ENCODE results near the gene CRK.

Gene CRK

DNA sequence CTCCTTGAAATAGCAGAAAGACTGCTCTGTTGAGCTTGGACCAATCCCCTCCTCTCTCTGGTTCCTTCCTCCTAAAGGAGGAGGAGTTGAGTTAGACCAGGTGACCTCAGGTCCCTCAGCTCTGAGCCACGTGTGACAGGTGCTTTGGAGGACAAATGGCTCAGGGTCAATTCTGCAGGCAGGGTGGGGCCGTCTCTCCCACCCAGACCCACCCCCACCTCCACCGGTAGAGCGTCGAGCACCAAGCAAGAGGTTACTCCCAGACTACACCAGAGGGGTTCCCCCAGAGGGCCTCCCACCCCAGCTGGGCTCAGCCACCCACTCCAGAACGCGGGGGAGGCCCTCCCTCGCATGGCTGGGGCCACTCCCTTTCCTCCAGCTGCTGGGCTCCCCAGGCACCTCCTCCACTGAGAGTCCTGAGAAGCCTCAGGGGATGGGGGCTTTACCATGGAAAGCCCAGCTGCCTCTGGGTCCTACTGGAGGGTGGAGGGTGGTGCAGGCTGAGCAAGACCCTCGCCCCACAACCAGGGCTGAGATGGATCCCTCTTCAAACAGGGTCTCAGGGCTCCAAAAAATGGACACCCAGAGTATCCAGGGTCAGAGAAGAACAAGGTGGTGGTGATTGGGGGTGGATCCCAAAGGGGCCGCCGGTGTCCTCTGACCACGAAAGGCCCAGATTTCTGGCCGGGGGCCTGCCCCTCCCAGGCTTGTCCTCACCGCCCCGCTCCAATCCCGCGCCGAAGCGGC lies 28.8 kb upstream of the CRK start:
- H3K4me3 ChIP-seq (ENCODE audit: low read depth in 1 of 2, low read length in 2 of 2), result peak overlapping the region; percentile 66 to 73
- H3K36me3 ChIP-seq (ENCODE audit: control insufficient read depth in 1 of 2, insufficient read depth in 2 of 2, low read length in 2 of 2), result peaks cover 8 to 22% of the 10 kb centered on the region in 2 donors
- no peaks in the 10 kb centered on the region for H3K9me3 ChIP-seq (ENCODE audit: control insufficient read depth in 1 of 2, low read length in 2 of 2)
- H3K27ac ChIP-seq (ENCODE audit: low read length), result peak overlapping the region; percentile 80
- H3K4me1 ChIP-seq (ENCODE audit: control insufficient read depth in 1 of 2, insufficient read depth in 2 of 2, low read length in 2 of 2), result peaks cover 4 to 50% of the 10 kb centered on the region in 2 donors
- H3K27me3 ChIP-seq (ENCODE audit: low read depth, low read length), result no peaks in the 10 kb centered on the region

GRCh38 chr17:1484060-1484535 lies 28.1 kb upstream of the CRK start:
- Histone ChIP-seq H3K4me1 (ENCODE audit: control insufficient read depth in 1 of 2, insufficient read depth in 2 of 2, low read length in 2 of 2) (peaks cover 4 to 42% of the 10 kb centered on the region in 2 donors), H3K27ac (ENCODE audit: low read length) (no peak overlapping the region), H3K27me3 (ENCODE audit: low read depth, low read length) (no peaks in the 10 kb centered on the region), H3K9me3 (ENCODE audit: control insufficient read depth in 1 of 2, low read length in 2 of 2) (no peaks in the 10 kb centered on the region), H3K4me3 (ENCODE audit: low read depth in 1 of 2, low read length in 2 of 2) (no peak overlapping the region), H3K36me3 (ENCODE audit: control insufficient read depth in 1 of 2, insufficient read depth in 2 of 2, low read length in 2 of 2) (peaks cover 8 to 29% of the 10 kb centered on the region in 2 donors)

GRCh38 chr17:1482680-1483079 lies 26.6 kb upstream of the CRK start:
- no peak overlapping the region for H3K4me3 ChIP-seq (ENCODE audit: low read depth in 1 of 2, low read length in 2 of 2)
- peaks cover 18 to 44% of the 10 kb centered on the region in 2 donors for H3K36me3 ChIP-seq (ENCODE audit: control insufficient read depth in 1 of 2, insufficient read depth in 2 of 2, low read length in 2 of 2)
- no peaks in the 10 kb centered on the region for H3K9me3 ChIP-seq (ENCODE audit: control insufficient read depth in 1 of 2, low read length in 2 of 2)
- H3K4me1 ChIP-seq (ENCODE audit: control insufficient read depth in 1 of 2, insufficient read depth in 2 of 2, low read length in 2 of 2), result peaks cover 0 to 34% of the 10 kb centered on the region in 2 donors
- no peaks in the 10 kb centered on the region for H3K27me3 ChIP-seq (ENCODE audit: low read depth, low read length)
- H3K27ac ChIP-seq (ENCODE audit: low read length), result no peak overlapping the region

DNA sequence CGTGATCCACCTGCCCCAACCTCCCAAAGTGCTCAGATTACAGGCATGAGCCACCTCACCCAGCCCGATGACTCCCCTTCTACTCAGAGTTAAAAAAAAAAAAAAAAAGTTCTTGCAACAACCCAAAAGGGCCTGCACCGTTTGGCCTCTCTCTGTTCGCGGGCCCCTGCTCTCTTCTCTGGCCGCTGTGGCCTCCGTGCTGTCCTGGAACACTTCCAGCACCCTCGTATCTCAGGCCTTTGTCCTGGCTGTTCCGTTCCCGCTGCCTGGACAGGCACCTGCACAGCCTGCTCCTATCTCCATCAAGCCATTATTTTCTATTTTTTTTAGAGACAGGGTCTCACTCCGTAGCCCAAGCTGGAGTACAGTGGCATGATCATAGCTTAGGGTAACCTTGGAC lies 25.7 kb upstream of the CRK start:
- peaks cover 0 to 27% of the 10 kb centered on the region in 2 donors for H3K4me1 ChIP-seq (ENCODE audit: control insufficient read depth in 1 of 2, insufficient read depth in 2 of 2, low read length in 2 of 2)
- H3K27ac ChIP-seq (ENCODE audit: low read length), result no peak overlapping the region
- H3K9me3 ChIP-seq (ENCODE audit: control insufficient read depth in 1 of 2, low read length in 2 of 2), result no peaks in the 10 kb centered on the region
- H3K27me3 ChIP-seq (ENCODE audit: low read depth, low read length), result no peaks in the 10 kb centered on the region
- H3K36me3 ChIP-seq (ENCODE audit: control insufficient read depth in 1 of 2, insufficient read depth in 2 of 2, low read length in 2 of 2), result peaks cover 23 to 53% of the 10 kb centered on the region in 2 donors
- H3K4me3 ChIP-seq (ENCODE audit: low read depth in 1 of 2, low read length in 2 of 2), result no peak overlapping the region

DNA sequence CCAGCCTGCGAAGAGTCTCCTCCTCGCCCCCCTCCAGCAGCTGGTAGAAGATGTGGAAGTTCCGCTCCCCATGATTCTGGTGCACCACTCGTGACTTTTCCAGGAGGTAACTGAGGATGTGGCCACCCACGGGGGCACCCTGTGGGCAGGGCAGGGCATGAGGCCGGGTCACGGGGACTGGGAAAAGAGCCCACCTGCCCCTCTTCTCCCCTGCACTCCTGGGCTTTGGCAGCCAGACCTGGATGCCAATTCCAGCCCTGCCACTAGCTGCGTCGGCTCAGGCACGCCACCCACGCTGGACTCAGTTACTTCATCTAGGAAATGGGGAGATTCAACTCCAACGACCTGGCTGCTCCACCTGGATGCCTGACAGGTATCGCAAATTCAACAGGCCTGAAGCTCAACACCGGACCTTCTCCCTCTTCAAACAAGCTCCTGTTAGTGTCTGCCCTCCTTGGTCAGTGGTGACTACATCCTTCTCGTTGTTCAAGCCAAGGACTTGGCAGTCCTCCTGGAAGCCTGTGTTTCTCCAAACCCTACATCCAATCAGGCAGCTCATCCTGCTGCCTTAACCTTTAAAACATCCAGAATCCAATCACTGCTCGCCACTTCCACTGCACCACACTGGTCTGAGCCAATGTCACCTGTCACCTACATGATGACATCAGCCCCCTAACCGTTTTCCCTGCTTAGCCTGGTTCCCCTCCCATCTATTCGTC lies 24.9 kb upstream of the CRK start:
- Histone ChIP-seq H3K36me3 (ENCODE audit: control insufficient read depth in 1 of 2, insufficient read depth in 2 of 2, low read length in 2 of 2) (peaks cover 23 to 60% of the 10 kb centered on the region in 2 donors), H3K27me3 (ENCODE audit: low read depth, low read length) (no peaks in the 10 kb centered on the region), H3K4me1 (ENCODE audit: control insufficient read depth in 1 of 2, insufficient read depth in 2 of 2, low read length in 2 of 2) (peaks cover 0 to 33% of the 10 kb centered on the region in 2 donors), H3K27ac (ENCODE audit: low read length) (no peak overlapping the region), H3K4me3 (ENCODE audit: low read depth in 1 of 2, low read length in 2 of 2) (no peak overlapping the region), H3K9me3 (ENCODE audit: control insufficient read depth in 1 of 2, low read length in 2 of 2) (no peaks in the 10 kb centered on the region)

DNA sequence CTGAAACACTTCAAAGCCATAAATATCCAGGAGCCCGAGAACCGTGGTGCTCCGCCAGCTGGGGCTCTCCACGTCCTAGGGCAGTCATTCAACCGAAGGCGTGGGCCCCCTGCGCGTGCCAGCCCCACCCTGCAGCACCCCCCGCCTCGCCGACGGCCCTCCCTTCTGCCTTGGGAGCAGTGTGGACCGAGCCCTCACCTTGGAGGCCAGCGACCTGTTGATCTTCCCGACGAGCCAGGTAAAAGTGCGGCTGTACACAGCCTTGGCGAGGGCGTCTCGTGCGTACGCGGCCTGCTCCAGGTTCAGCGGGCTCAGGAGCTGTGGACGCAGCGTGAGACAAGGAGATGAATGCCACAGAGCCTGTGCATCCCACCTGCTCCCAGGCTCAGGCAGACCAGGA lies 22.4 kb upstream of the CRK start:
- Histone ChIP-seq H3K4me1 (ENCODE audit: control insufficient read depth in 1 of 2, insufficient read depth in 2 of 2, low read length in 2 of 2) (peaks cover 0 to 24% of the 10 kb centered on the region in 2 donors), H3K27ac (ENCODE audit: low read length) (no peak overlapping the region), H3K36me3 (ENCODE audit: control insufficient read depth in 1 of 2, insufficient read depth in 2 of 2, low read length in 2 of 2) (peaks cover 23 to 74% of the 10 kb centered on the region in 2 donors), H3K4me3 (ENCODE audit: low read depth in 1 of 2, low read length in 2 of 2) (no peak overlapping the region), H3K9me3 (ENCODE audit: control insufficient read depth in 1 of 2, low read length in 2 of 2) (no peaks in the 10 kb centered on the region), H3K27me3 (ENCODE audit: low read depth, low read length) (no peaks in the 10 kb centered on the region)

GRCh38 chr17:1475321-1475854 lies 19.4 kb upstream of the CRK start:
- H3K27me3 ChIP-seq (ENCODE audit: low read depth, low read length), result no peaks in the 10 kb centered on the region
- H3K9me3 ChIP-seq (ENCODE audit: control insufficient read depth in 1 of 2, low read length in 2 of 2), result no peaks in the 10 kb centered on the region
- H3K4me3 ChIP-seq (ENCODE audit: low read depth in 1 of 2, low read length in 2 of 2), result no peak overlapping the region
- H3K36me3 ChIP-seq (ENCODE audit: control insufficient read depth in 1 of 2, insufficient read depth in 2 of 2, low read length in 2 of 2), result peaks cover 18 to 82% of the 10 kb centered on the region in 2 donors
- peaks cover 0 to 18% of the 10 kb centered on the region in 2 donors for H3K4me1 ChIP-seq (ENCODE audit: control insufficient read depth in 1 of 2, insufficient read depth in 2 of 2, low read length in 2 of 2)
- no peak overlapping the region for H3K27ac ChIP-seq (ENCODE audit: low read length)

DNA sequence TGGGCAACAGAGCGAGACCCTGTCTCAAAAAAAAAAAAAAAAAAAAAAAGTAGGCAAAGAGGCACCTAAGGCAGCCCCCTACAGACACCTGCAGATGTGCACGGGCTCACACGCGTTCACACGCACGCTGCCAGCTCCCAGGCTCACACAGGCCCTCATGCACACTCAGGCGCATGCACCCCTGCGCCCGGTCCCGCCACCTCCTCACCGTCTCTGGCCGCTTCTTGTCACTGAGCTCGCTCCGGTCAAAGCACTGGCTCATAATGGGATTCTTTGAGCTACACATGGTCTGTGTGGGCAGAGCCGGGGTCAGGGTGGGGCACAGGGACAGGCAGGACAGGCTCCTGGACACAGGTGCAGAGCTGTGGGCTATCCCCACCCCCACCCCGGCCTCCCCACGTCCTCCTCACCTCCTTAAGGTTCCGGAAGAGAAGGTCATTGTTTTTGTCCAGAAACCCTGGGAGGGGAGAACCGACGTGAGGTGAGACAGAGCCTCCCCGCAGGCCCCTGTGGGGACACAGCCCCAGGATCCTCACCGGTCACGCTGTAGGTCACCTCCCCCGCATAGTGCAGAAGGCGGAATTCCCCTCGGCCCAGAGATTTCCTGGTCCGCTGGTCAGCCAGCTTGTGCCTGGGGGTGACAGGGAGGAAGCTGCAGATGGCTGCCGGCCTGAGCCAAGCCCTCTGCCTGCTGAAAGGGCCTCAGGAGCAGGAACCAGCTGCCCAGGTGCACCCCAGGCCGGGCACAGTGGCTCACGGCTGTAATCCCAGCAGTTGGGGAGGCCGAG lies 18.6 kb upstream of the CRK start:
- Histone ChIP-seq H3K4me3 (ENCODE audit: low read depth in 1 of 2, low read length in 2 of 2) (no peak overlapping the region), H3K27ac (ENCODE audit: low read length) (no peak overlapping the region), H3K36me3 (ENCODE audit: control insufficient read depth in 1 of 2, insufficient read depth in 2 of 2, low read length in 2 of 2) (peaks cover 18 to 84% of the 10 kb centered on the region in 2 donors)

GRCh38 chr17:1473841-1474240 lies 17.8 kb upstream of the CRK start:
- H3K36me3 ChIP-seq (ENCODE audit: control insufficient read depth in 1 of 2, insufficient read depth in 2 of 2, low read length in 2 of 2), result peaks cover 24 to 83% of the 10 kb centered on the region in 2 donors
- no peaks in the 10 kb centered on the region for H3K9me3 ChIP-seq (ENCODE audit: control insufficient read depth in 1 of 2, low read length in 2 of 2)
- no peak overlapping the region for H3K4me3 ChIP-seq (ENCODE audit: low read depth in 1 of 2, low read length in 2 of 2)
- H3K27me3 ChIP-seq (ENCODE audit: low read depth, low read length), result no peaks in the 10 kb centered on the region
- H3K27ac ChIP-seq (ENCODE audit: low read length), result no peak overlapping the region
- peaks cover 0 to 18% of the 10 kb centered on the region in 2 donors for H3K4me1 ChIP-seq (ENCODE audit: control insufficient read depth in 1 of 2, insufficient read depth in 2 of 2, low read length in 2 of 2)

More for the DNA sequence above, 18.6 kb upstream of the CRK start:
- Histone ChIP-seq H3K9me3 (ENCODE audit: control insufficient read depth in 1 of 2, low read length in 2 of 2) (no peaks in the 10 kb centered on the region), H3K27me3 (ENCODE audit: low read depth, low read length) (no peaks in the 10 kb centered on the region), H3K4me1 (ENCODE audit: control insufficient read depth in 1 of 2, insufficient read depth in 2 of 2, low read length in 2 of 2) (peaks cover 0 to 18% of the 10 kb centered on the region in 2 donors)

DNA sequence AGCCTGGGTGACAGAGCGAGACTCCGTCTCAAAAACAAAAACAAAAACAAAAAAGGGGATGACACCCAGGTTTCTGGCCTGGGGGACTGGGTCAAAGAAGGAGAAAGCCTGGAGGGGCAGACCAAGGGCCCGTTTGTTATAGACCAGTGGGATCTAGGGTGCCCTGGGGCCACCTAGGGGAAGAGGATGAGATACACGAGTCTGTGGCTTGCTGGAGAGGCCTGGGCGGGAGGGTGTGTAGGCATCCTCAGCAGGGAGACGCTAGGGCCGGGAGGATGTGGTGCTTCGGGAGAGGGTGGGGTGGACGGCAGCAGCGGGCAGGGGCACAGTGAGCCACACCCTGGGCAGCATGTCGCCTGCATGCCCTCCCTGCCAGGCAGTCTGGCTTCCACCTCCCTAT lies 17.1 kb upstream of the CRK start:
- Histone ChIP-seq H3K4me1 (ENCODE audit: control insufficient read depth in 1 of 2, insufficient read depth in 2 of 2, low read length in 2 of 2) (peaks cover 0 to 18% of the 10 kb centered on the region in 2 donors), H3K27ac (ENCODE audit: low read length) (no peak overlapping the region), H3K36me3 (ENCODE audit: control insufficient read depth in 1 of 2, insufficient read depth in 2 of 2, low read length in 2 of 2) (peaks cover 20 to 83% of the 10 kb centered on the region in 2 donors), H3K9me3 (ENCODE audit: control insufficient read depth in 1 of 2, low read length in 2 of 2) (no peaks in the 10 kb centered on the region), H3K27me3 (ENCODE audit: low read depth, low read length) (no peaks in the 10 kb centered on the region), H3K4me3 (ENCODE audit: low read depth in 1 of 2, low read length in 2 of 2) (no peak overlapping the region)

All from muscle layer of duodenum (tissue), 2 donors.